Measurements from ENCODE around the gene HLF. TPM values are rescaled to one million over a fixed set of nuclear protein-coding genes. Genes with fewer than 3 reads are reported as not detected.

The HLF gene
- polyA plus RNA-seq, 3 donors, result not detected

DNA sequence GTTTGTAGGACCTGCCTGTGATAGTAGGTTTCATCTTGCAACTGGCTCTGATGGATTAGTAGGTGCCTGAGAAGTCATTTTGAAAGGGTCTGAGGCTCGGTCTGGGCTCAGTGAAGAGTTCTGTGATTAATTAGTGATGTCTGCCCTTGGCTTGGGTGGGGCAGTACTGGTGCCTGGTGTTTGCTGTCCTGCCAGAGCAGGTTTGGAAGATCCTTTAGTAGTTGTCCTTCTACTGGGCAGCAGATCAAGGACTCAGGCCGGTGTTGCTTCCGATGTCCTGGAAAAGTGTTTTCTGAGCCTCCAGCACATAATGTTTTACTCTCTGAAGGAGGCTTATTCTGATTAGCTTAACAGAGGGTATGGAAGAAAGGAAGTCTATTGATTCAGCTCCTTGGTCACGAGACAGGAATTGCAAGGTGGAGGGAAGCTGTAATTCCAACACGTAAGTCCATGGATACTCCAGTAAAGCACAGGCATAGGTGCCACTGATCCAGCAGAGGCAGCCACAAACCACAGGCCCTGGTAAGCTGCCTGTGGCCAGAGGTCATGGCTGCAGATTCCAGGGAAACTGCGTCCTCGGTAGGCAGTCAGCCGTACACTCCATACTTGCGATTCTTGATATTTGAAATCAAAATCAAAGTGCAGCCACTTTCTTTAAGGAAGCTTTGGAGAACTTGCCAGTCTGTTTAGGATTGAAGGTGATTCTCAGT, 18.7 kb downstream of the HLF start:
- no peak overlapping the region for H3K4me3 Mint-ChIP-seq
- peaks cover 0 to 3% (median 0%) of the 10 kb centered on the region in 7 donors for H3K9me3 Mint-ChIP-seq
- no peak for DNase-seq
- WGBS (ENCODE audit: insufficient coverage), result 95% methylated on average over 9 of the region's 9 CpGs
- no peak overlapping the region for H3K4me3 ChIP-seq (replicated peaks in 1 of 3; ENCODE audit: low read depth in 2 of 3, low read length in 3 of 3)
- intact Hi-C loops (cut with micrococcal nuclease), result no loop called here
- H3K9ac ChIP-seq (ENCODE audit: insufficient read depth, low read length, poor library complexity, severe bottlenecking), result no peak overlapping the region
- H3K27me3 Mint-ChIP-seq (ENCODE audit: low read depth in 3 of 3), result peaks cover 0 to 1% (median 1%) of the 10 kb centered on the region in 3 donors
- H3K4me2 ChIP-seq (replicated peaks; ENCODE audit: extremely low read depth, low read length, poor library complexity, severe bottlenecking), result no peak overlapping the region
- no peak overlapping the region for H3K27ac Mint-ChIP-seq
- no peak overlapping the region for H3K27ac ChIP-seq (ENCODE audit: low read depth in 1 of 2, low read length in 2 of 2)
- H3K9me3 ChIP-seq (replicated peaks in 1 of 2; ENCODE audit: control insufficient read depth in 1 of 2, insufficient read depth in 1 of 2, low read length in 2 of 2), result no peaks in the 10 kb centered on the region
- no peaks in the 10 kb centered on the region for H3K4me1 Mint-ChIP-seq
- TF ChIP-seq, protein P1, sequence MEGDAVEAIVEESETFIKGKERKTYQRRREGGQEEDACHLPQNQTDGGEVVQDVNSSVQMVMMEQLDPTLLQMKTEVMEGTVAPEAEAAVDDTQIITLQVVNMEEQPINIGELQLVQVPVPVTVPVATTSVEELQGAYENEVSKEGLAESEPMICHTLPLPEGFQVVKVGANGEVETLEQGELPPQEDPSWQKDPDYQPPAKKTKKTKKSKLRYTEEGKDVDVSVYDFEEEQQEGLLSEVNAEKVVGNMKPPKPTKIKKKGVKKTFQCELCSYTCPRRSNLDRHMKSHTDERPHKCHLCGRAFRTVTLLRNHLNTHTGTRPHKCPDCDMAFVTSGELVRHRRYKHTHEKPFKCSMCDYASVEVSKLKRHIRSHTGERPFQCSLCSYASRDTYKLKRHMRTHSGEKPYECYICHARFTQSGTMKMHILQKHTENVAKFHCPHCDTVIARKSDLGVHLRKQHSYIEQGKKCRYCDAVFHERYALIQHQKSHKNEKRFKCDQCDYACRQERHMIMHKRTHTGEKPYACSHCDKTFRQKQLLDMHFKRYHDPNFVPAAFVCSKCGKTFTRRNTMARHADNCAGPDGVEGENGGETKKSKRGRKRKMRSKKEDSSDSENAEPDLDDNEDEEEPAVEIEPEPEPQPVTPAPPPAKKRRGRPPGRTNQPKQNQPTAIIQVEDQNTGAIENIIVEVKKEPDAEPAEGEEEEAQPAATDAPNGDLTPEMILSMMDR (IDR thresholded peaks at IDR 0.05), result no peak
- no peaks in the 10 kb centered on the region for H4K20me1 ChIP-seq (ENCODE audit: insufficient read depth, low read length)
- no peaks in the 10 kb centered on the region for H3K36me3 ChIP-seq (replicated peaks in 1 of 2; ENCODE audit: control insufficient read depth in 1 of 2, insufficient read depth in 2 of 2, low read length in 2 of 2)
- H3K4me1 ChIP-seq (ENCODE audit: control insufficient read depth in 1 of 2, insufficient read depth in 2 of 2, low read length in 2 of 2), result no peaks in the 10 kb centered on the region
- no peaks in the 10 kb centered on the region for H3K79me2 ChIP-seq (ENCODE audit: insufficient read depth, low read length)
- no peaks in the 10 kb centered on the region for H3K27me3 ChIP-seq (ENCODE audit: control insufficient read depth in 2 of 2, insufficient read depth in 2 of 2, low read length in 2 of 2)
- no peak overlapping the region for H2AFZ ChIP-seq (ENCODE audit: insufficient read depth, low read depth, low read length, poor library complexity, severe bottlenecking)
- H3K36me3 Mint-ChIP-seq, result no peaks in the 10 kb centered on the region

DNA sequence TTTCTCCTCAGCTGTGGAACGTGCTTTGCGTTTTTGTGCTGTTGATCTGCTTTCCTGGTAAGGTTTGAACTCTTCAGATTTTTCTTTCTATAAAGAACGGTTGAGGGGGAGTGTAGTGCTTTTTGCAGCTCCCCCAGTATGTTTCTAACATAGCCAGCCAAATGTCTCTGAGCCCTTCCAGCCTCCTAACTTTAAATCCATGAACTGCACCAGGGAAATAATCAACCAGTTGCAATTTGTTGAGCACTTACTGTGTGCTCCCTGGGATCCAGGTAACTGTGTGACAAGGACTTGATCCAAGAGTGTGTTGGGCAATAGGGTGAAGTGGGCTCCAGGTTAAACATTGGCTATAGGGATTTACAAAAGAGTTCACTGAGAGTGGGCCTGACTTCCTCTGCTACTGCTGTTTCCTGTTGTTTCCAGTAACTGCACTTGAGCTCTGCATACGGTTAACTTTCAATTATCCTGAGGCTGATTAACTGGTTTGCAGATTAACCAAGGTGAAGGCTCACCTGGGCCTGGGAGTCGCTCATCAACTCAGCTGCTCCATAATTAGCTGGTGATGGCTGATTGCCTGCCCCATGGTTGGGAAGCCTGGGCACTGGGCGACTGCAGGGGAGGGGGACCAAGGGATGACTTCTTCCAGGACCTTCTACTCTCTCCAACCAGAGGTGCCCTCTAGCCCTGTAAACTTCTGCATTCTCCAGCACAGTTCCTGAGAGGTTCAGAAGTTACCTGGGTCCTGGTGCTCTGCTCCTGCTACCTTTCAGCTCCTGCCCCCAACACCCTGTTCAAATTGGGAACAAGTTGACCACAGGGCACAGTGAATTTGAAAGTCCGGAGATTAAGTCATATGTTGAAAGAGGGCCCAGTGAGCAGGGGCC, 19.5 kb downstream of the HLF start:
- Mint-ChIP-seq H3K4me3 (no peak overlapping the region), H3K4me1 (no peaks in the 10 kb centered on the region), H3K27ac (no peak overlapping the region), H3K36me3 (no peaks in the 10 kb centered on the region), H3K9me3 (peaks cover 0 to 3% (median 0%) of the 10 kb centered on the region in 7 donors), H3K27me3 (ENCODE audit: low read depth in 3 of 3) (peaks cover 0 to 1% (median 1%) of the 10 kb centered on the region in 3 donors)
- no peak overlapping the region for H2AFZ ChIP-seq (ENCODE audit: insufficient read depth, low read depth, low read length, poor library complexity, severe bottlenecking)
- H3K9me3 ChIP-seq (replicated peaks in 1 of 2; ENCODE audit: control insufficient read depth in 1 of 2, insufficient read depth in 1 of 2, low read length in 2 of 2), result no peaks in the 10 kb centered on the region
- 10% methylated on average over 2 of the region's 7 CpGs for WGBS (ENCODE audit: insufficient coverage)
- H3K4me1 ChIP-seq (ENCODE audit: control insufficient read depth in 1 of 2, insufficient read depth in 2 of 2, low read length in 2 of 2), result no peaks in the 10 kb centered on the region
- no peak overlapping the region for H3K4me2 ChIP-seq (replicated peaks; ENCODE audit: extremely low read depth, low read length, poor library complexity, severe bottlenecking)
- no peak overlapping the region for H3K9ac ChIP-seq (ENCODE audit: insufficient read depth, low read length, poor library complexity, severe bottlenecking)
- no peak for DNase-seq
- H3K79me2 ChIP-seq (ENCODE audit: insufficient read depth, low read length), result no peaks in the 10 kb centered on the region
- intact Hi-C loops (cut with micrococcal nuclease), result no loop called here
- TF ChIP-seq, protein P1 (IDR thresholded peaks at IDR 0.05), result no peak
- H3K36me3 ChIP-seq (replicated peaks in 1 of 2; ENCODE audit: control insufficient read depth in 1 of 2, insufficient read depth in 2 of 2, low read length in 2 of 2), result no peaks in the 10 kb centered on the region
- H3K4me3 ChIP-seq (replicated peaks in 1 of 3; ENCODE audit: low read depth in 2 of 3, low read length in 3 of 3), result no peak overlapping the region
- H3K27me3 ChIP-seq (ENCODE audit: control insufficient read depth in 2 of 2, insufficient read depth in 2 of 2, low read length in 2 of 2), result no peaks in the 10 kb centered on the region
- H3K27ac ChIP-seq (ENCODE audit: low read depth in 1 of 2, low read length in 2 of 2), result no peak overlapping the region
- H4K20me1 ChIP-seq (ENCODE audit: insufficient read depth, low read length), result no peaks in the 10 kb centered on the region

Data from CD14-positive monocyte (primary cell).